HepG2 (cell line): ENCODE data around the gene ATRNL1. TPM values are rescaled to one million over a fixed set of nuclear protein-coding genes. Genes with fewer than 3 reads are reported as not detected.

Experiments used
- AFF4 ChIP-seq: sonication (generic); formaldehyde crosslinking; IDR thresholded peaks from 2 replicates; pipeline ENCODE4 v1.4.0; 2020; ENCODE audit warnings: missing genetic modification reagents
- FOSL2 ChIP-seq: sonication (generic); formaldehyde crosslinking; IDR thresholded peaks from 2 replicates; pipeline ENCODE4 v1.4.0; 2020; ENCODE audit warnings: missing genetic modification reagents
- ZNF280D ChIP-seq: sonication (generic); formaldehyde crosslinking; IDR thresholded peaks from 2 replicates; pipeline ENCODE4 v1.5.1; 2020; ENCODE audit warnings: mild to moderate bottlenecking, missing genetic modification reagents
- ZNF570 ChIP-seq: sonication (generic); formaldehyde crosslinking; IDR thresholded peaks from 2 replicates; pipeline ENCODE4 v1.4.0; 2020; ENCODE audit warnings: mild to moderate bottlenecking, missing genetic modification reagents, borderline replicate concordance
- ZNF687 ChIP-seq: sonication (generic); formaldehyde crosslinking; IDR thresholded peaks from 2 replicates; pipeline ENCODE4 v1.5.1; 2020; ENCODE audit warnings: mild to moderate bottlenecking, missing genetic modification reagents, moderate library complexity
- ZNF740 ChIP-seq: sonication (generic); formaldehyde crosslinking; IDR thresholded peaks from 2 replicates; pipeline ENCODE4 v1.4.0; 2020; ENCODE audit warnings: missing genetic modification reagents
- polyA plus RNA-seq, 8 experiments: library from polyadenylated mRNA; depleted of rRNA in 3 of 8; stranded (reverse) in 7 of 8; unstranded in 1 of 8; fragments of >200 nt; fragmentation: Illumina TruSeq in 4 of 8; extraction: Trizol in 4 of 8; gene quantifications; 2 replicates each; pipeline versions ENCODE4 v1.2.1 to v1.2.3, GENCODE V29; 2011 to 2016; ENCODE audit warnings: low read depth in 4 of 8, missing spikeins in 1 of 8, mixed read lengths in 1 of 8; ENCODE audit not compliant: insufficient read depth in 1 of 8
- total RNA-seq, 5 experiments: library from RNA; depleted of rRNA; stranded (reverse); fragments of >200 nt; fragmentation: Illumina TruSeq; extraction: Trizol; gene quantifications; 2 replicates each; pipeline ENCODE4 v1.2.3, GENCODE V29; 2016; ENCODE audit warnings: low read depth in 1 of 5

Gene ATRNL1
- total and polyA plus RNA-seq, 2 of the 13 experiments (the other 11 are each of a cell fraction or from before 2014, with no cell fraction given) = 0.04 TPM; not detected in 1

GRCh38 chr10:115773832-115774231 lies 680.7 kb downstream of the ATRNL1 start (continued):
- TF ChIP-seq AFF4 (no peak), ZNF740 (CRISPR knock-in tag) (no peak), FOSL2 (CRISPR knock-in tag) (no peak), ZNF280D (CRISPR knock-in tag) (no peak), ZNF570 (CRISPR knock-in tag) (no peak), ZNF687 (CRISPR knock-in tag) (no peak)
